ENCODE data around the gene GFI1B.

GRCh38 chr9:132988244-132989013, 9.9 kb downstream of the GFI1B start:
- TF ChIP-seq, protein P1, sequence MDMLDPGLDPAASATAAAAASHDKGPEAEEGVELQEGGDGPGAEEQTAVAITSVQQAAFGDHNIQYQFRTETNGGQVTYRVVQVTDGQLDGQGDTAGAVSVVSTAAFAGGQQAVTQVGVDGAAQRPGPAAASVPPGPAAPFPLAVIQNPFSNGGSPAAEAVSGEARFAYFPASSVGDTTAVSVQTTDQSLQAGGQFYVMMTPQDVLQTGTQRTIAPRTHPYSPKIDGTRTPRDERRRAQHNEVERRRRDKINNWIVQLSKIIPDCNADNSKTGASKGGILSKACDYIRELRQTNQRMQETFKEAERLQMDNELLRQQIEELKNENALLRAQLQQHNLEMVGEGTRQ (CRISPR knock-in tag; IDR thresholded peaks at IDR 0.05) = no peak
- no peak for TF ChIP-seq E2F1 (CRISPR knock-in tag; IDR thresholded peaks at IDR 0.05)

Data from WTC11 (cell line).